Heart left ventricle (tissue), 16 donors: ENCODE results near the gene AP2A1. TPM values are rescaled to one million over a fixed set of nuclear protein-coding genes. Genes with fewer than 3 reads are reported as not detected.

Source experiments
- ATAC-seq, 4 donors: fragments of 200-7000 bp; cut with Tn5 transposase; one replicate each; pipeline ENCODE4 v1.9.1; 2020 to 2022; ENCODE audit warnings: moderate library complexity in 4 of 4, mild to moderate bottlenecking in 3 of 4, moderate number of reproducible peaks in 1 of 4
- DNase-seq, 5 donors: peaks; one replicate each; pipeline ENCODE4 v3.0.0-alpha.2; 2020
- H3K27ac ChIP-seq, 12 donors: fragments of 200-600 bp; sonication (generic) in 4 of 12; one replicate each; pipeline versions ENCODE4 v1.5.0 to v1.8.0; 2016 to 2022; ENCODE audit warnings: mild to moderate bottlenecking in 2 of 12
- H3K27me3 ChIP-seq, 9 donors: fragments of 200-600 bp; sonication (generic) in 2 of 9; one replicate each; pipeline versions ENCODE4 v1.5.1 to v1.8.0; 2016 to 2022; ENCODE audit warnings: mild to moderate bottlenecking in 3 of 9
- H3K36me3 ChIP-seq, 9 donors: fragments of 200-600 bp; sonication (generic) in 2 of 9; one replicate each; pipeline versions ENCODE4 v1.5.0 to v1.8.0; 2018 to 2022; ENCODE audit warnings: mild to moderate bottlenecking in 2 of 9
- H3K4me1 ChIP-seq, 12 donors: fragments of 200-600 bp; sonication (generic) in 4 of 12; one replicate each; pipeline versions ENCODE4 v1.5.0 to v1.8.0; 2016 to 2022; ENCODE audit warnings: mild to moderate bottlenecking in 3 of 12
- H3K4me3 ChIP-seq, 12 donors: fragments of 200-600 bp; sonication (generic) in 4 of 12; one replicate each; pipeline versions ENCODE4 v1.5.0 to v1.8.0; 2017 to 2022; ENCODE audit warnings: mild to moderate bottlenecking in 9 of 12, moderate library complexity in 4 of 12
- H3K9me3 ChIP-seq, 12 donors: fragments of 200-600 bp; sonication (generic) in 4 of 12; one replicate each; pipeline versions ENCODE4 v1.5.0 to v1.8.0; 2016 to 2022; ENCODE audit warnings: mild to moderate bottlenecking in 1 of 12
- POLR2A ChIP-seq, 2 donors: fragments of 450-650 bp; IDR thresholded peaks; one replicate each; pipeline ENCODE4 v1.6.1; 2017; ENCODE audit warnings: antibody characterized with exemption in 2 of 2, mild to moderate bottlenecking in 2 of 2, moderate library complexity in 2 of 2
- WGBS, 4 donors: extraction: QIAGEN DNeasy Blood & Tissue Kit in 2 of 4; methylation state at CpG; one replicate each; pipeline versions ENCODE4 v1.1.5 to v1.1.7; 2013 to 2018; 5-methylcytosine and 5-hydroxymethylcytosine counted together
- intact Hi-C, 10 donors: fragments of 100-400 bp; cut with DNase I; formaldehyde crosslinking; loops; one replicate each; pipeline versions ENCODE4 v1.11.1 to v1.14.2; 2022
- polyA plus RNA-seq, 2 donors: library from polyadenylated mRNA; stranded (reverse); fragments of 200-250 nt; gene quantifications; one replicate each; pipeline ENCODE4 v1.2.3, GENCODE V29; 2013
- total RNA-seq, 9 donors: library from RNA; depleted of rRNA in 2 of 9; stranded (reverse); fragments of >200 nt in 2 of 9; fragmentation: NEBNext Ultra II Directional in 3 of 9; extraction: Animal tissue kit (Norgen Biotek cat#: 25700) in 3 of 9; gene quantifications; one replicate each; pipeline versions ENCODE4 v1.1.0 to v1.2.4, GENCODE V29; 2016 to 2023
- TF ChIP-seq, protein P1 (sequence below), 12 donors: fragments of 200-600 bp; sonication (generic) in 4 of 12; IDR thresholded peaks; one replicate each; pipeline versions ENCODE4 v1.5.0 to v1.8.0; 2018 to 2022; ENCODE audit warnings: antibody characterized with exemption in 12 of 12, mild to moderate bottlenecking in 5 of 12
- donor health status: ischemic (EF 13 %, LVEDD 7.1; RV severe dilation, severe dysfunction).
- donor health status: healthy with polysubstance abuse.
- donor health status: DM: no; HTN: yes; CAD: no.
- donor health status: DM: no; HTN: no; CAD: no.
- donor health status: ischemic (EF 25% LVEDD 6.9; RV normal size, moderate dysfunction).
- donor health status: ischemic (EF 25% LVEDD 5.7; RV mildly dilated, moderate dysfunction).
- donor health status: healthy.
- donor health status: DM: yes; HTN: yes; CAD: no.
- donor health status: ischemic (EF 35%, LVEDD 5.7; RV mildly dilated, moderate dysfunction).
- donor health status: nonischemic (EF 11% LVEDD 7.7; RV severe dilation, severe dysfunction).
- donor health status: DM: yes; HTN: yes; CAD: no.
- donor health status: PGD.
- donor health status: ischemic (EF 29% LVEDD 5.4; RV normal size, mild dysfunction).
- donor health status: nonischemic (EF 23%, LVEDD 6.1; RV moderate dilation, normal function).

The AP2A1 gene
- total and polyA plus RNA-seq, 11 donors, result 33.4 to 152 (median 70.5) TPM

DNA sequence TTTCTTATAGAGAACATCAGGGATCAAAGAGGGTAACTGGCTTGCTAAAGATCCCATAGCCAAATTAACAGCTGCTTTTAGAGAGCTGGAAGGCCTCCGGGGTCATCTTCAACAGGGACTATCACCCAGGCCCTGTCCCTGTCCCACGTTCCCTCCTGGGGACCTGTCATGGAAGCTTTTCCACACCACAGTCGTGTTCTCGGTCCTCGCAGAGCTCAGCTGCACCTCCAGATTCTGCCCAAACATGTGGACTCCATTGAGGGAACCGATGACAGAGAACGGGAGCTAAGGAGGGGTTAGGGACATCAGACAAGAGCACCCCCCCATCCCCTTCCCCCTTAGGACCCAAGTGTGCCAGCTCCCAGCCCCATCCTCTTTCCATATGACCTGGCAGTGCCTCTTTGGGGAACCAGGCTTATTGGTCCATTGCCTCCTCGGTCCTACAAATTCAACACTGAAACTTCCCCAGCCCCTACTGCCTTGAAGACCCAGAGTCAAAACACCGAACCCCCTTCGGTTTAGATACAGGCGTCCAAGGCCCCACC lies 45.7 kb downstream of the AP2A1 start:
- DNase-seq (no peak), ATAC-seq (no peak)
- Histone ChIP-seq H3K4me3 (peak overlapping the region; percentile 43 to 83 (median 70)), H3K4me1 (peaks cover 0 to 46% (median 25%) of the 10 kb centered on the region in 12 donors), H3K9me3 (no peaks in the 10 kb centered on the region), H3K27ac (peak overlapping the region; percentile 69 to 95 (median 88)), H3K36me3 (peaks cover 0 to 6% (median 0%) of the 10 kb centered on the region in 9 donors), H3K27me3 (no peaks in the 10 kb centered on the region)
- WGBS, 4 donors, result 32 to 48% (median 43%) methylated on average over 9 to 11 of the region's 11 CpGs
- intact Hi-C loops, result loop anchor here in 5 of 10 donors (2.0 to 5.0 kb wide), 6 partner anchors 40 to 135 kb away; partner anchors contain the start of genes AP2A1 (in 2 of the 5), AKT1S1 (in 1 of the 5), PNKP (in 1 of the 5) and PRMT1 (in 1 of the 5)
- TF ChIP-seq, protein P1, sequence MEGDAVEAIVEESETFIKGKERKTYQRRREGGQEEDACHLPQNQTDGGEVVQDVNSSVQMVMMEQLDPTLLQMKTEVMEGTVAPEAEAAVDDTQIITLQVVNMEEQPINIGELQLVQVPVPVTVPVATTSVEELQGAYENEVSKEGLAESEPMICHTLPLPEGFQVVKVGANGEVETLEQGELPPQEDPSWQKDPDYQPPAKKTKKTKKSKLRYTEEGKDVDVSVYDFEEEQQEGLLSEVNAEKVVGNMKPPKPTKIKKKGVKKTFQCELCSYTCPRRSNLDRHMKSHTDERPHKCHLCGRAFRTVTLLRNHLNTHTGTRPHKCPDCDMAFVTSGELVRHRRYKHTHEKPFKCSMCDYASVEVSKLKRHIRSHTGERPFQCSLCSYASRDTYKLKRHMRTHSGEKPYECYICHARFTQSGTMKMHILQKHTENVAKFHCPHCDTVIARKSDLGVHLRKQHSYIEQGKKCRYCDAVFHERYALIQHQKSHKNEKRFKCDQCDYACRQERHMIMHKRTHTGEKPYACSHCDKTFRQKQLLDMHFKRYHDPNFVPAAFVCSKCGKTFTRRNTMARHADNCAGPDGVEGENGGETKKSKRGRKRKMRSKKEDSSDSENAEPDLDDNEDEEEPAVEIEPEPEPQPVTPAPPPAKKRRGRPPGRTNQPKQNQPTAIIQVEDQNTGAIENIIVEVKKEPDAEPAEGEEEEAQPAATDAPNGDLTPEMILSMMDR (IDR thresholded peaks at IDR 0.05), result no peak
- TF ChIP-seq POLR2A (IDR thresholded peaks at IDR 0.05), result no peak

DNA sequence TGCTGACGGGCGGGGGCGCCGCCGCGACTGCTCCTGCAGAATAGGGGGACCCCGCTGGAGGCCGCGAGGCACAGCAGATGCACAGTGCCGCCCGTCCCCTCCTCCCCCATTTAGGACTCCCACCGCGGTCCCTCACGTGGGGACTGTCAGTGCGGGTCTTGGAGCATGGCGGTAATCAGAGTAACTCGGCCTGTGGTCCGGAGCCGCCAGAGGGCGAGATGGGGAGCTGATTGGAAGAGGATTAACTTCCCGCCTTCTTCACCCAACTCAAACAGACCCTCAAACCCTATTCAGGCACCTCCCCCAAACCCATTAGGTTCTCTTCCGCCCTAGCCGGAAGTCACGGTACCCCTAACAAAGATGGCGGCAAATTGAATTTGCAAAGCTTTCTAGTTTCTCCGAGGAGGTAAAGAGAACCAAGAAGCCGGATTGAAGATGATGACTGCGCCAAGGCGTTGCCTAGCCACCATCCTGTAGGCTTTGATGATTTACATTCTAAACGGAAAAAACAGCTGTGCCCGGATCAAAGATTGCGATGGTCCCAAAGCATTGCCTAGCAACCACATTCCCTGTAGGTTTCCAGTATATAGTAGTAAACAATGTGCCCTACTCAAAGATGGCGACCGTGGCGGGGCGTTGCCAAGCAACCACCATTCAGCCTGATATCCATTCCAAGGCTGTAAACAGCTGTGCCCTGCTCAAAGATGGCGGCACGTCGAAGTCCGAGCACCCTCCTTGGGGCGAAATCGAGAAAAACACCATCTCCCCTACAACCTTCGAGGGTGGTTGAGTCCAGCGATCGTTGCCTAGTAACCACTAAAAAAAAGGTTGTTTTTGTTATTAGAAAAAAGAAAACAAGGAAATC lies 46.4 kb downstream of the AP2A1 start, which contains the start of gene FUZ:
TSS of gene FUZ (minus strand) at position 296 of the 865 bp plus-strand sequence. CDS start at position 110, 186 bp downstream.
- WGBS, 4 donors, result 0 to 1% (median 1%) methylated on average over 30 to 45 of the region's 45 CpGs
- intact Hi-C loops, result loop anchor here in 5 of 10 donors (1.0 to 5.0 kb wide), 7 partner anchors 39 to 136 kb away; partner anchors contain the start of genes AKT1S1 (in 3 of the 5), TBC1D17 (in 3 of the 5), AP2A1 (in 2 of the 5) and PNKP (in 1 of the 5)
- ATAC-seq (peak; percentile 74 to 82 (median 80)), DNase-seq (peak; percentile 97 to 98 (median 97))
- Histone ChIP-seq H3K9me3 (no peaks in the 10 kb centered on the region), H3K27ac (peak within 1 kb of the TSS; percentile 69 to 95 (median 88)), H3K4me1 (peaks cover 0 to 39% (median 23%) of the 10 kb centered on the region in 12 donors), H3K4me3 (peak within 1 kb of the TSS; percentile 43 to 83 (median 70)), H3K36me3 (no peaks in the 10 kb centered on the region), H3K27me3 (no peaks in the 10 kb centered on the region)
- TF ChIP-seq, protein P1 (IDR thresholded peaks at IDR 0.05), result peak in 9 of 12 donors; percentile 9 to 54 (median 23)
- no peak for TF ChIP-seq POLR2A (IDR thresholded peaks at IDR 0.05)

DNA sequence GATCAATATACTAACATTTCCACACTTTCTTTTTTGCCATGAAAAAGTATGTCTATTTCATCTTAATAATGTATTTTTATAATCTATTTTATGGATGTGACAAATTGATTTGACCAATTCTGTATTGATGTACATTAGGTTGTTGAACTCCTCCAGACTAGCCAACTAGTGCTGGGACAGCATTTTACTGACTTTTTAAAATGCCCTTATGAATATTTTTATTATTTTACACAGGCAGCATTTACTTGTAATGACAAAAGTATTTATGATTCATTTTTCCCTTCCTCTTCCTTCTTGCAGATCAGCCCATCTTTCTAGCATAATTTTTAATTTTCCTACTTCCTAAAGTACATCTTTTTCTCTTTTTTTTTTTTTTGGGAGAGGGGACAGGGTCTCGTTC lies 47.2 kb downstream of the AP2A1 start:
- WGBS, 4 donors, result 56 to 89% (median 79%) methylated on average over 1 of the region's 1 CpG
- DNase-seq, result no peak
- no peak for TF ChIP-seq POLR2A (IDR thresholded peaks at IDR 0.05)
- TF ChIP-seq, protein P1 (IDR thresholded peaks at IDR 0.05), result no peak
- H3K27me3 ChIP-seq, result no peaks in the 10 kb centered on the region
- no peak for ATAC-seq
- no peaks in the 10 kb centered on the region for H3K36me3 ChIP-seq
- H3K9me3 ChIP-seq, result no peaks in the 10 kb centered on the region
- H3K27ac ChIP-seq, result peak overlapping the region; percentile 69 to 95 (median 88)
- peaks cover 0 to 38% (median 21%) of the 10 kb centered on the region in 12 donors for H3K4me1 ChIP-seq
- intact Hi-C loops, result loop anchor here in 2 of 10 donors (5.0 kb wide), 3 partner anchors 38 to 137 kb away; partner anchors contain the start of genes AP2A1 (in 1 of the 2), PRMT1 (in 1 of the 2) and PTOV1 (in 1 of the 2)
- peak overlapping the region in 10 of 12 donors; percentile 63 to 83 (median 70) for H3K4me3 ChIP-seq
